Measurements from ENCODE around the gene ZYG11A. TPM values are rescaled to one million over a fixed set of nuclear protein-coding genes. Genes with fewer than 3 reads are reported as not detected.
"Not testable (repeated sequence)": the region's sequence is repeated elsewhere in the genome, so short reads cannot be mapped to it uniquely, and the experiment has no call there.

Gene ZYG11A
- under 1 TPM; 0.19 to 0.20 TPM for total RNA-seq

DNA sequence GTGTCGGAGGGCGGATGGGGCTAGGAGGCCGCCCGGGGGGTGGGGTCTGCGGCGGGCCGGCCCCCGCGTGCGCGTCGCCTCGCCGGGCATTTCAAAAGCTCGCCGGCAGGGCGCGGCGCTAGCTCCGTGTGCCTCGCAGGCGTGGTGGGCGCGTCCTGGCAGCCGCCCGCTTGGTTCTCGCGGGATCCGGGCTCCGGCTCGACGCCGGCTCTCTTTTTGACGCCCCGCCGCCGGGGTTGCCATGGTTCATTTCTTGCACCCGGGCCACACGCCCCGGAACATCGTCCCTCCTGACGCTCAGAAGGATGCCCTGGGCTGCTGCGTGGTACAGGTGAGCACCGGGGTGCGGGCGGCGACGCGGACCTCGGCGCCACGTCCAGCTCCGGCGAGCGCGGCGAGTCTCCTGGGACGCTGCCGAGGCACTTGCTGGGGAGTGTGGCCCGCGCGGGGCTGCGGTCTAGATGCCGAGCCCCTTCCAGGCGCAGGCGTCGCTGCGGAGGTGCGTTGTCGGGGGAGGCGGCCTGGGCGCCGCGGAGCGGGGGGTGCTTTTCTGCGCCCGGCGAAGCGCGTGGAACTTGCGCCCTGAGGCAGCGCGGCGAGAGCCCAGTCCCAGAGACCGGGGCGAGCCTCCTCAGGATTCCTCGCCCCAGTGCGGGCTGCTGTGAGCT lies at the start of gene ZYG11A:
ZYG11A (plus strand) TSS at position 118 of the 668 bp plus-strand sequence; CDS start at position 242, 124 bp downstream.
- peak; percentile 87 for DNase-seq
- H3K9me3 Mint-ChIP-seq, result no peaks in the 10 kb centered on the region
- no peak within 1 kb of the TSS for H3K27ac Mint-ChIP-seq
- H3K27me3 Mint-ChIP-seq, result peaks cover 43% of the 10 kb centered on the region
- peak within 1 kb of the TSS; percentile 34 for H3K4me3 Mint-ChIP-seq
- H3K36me3 Mint-ChIP-seq, result no peaks in the 10 kb centered on the region
- H3K4me1 Mint-ChIP-seq, result peaks cover 2% of the 10 kb centered on the region

GRCh38 chr1:52793717-52794116 lies 48.8 kb upstream of the ZYG11A start:
- H3K27me3 Mint-ChIP-seq, DNase-seq, H3K27ac Mint-ChIP-seq, H3K4me1 Mint-ChIP-seq, H3K9me3 Mint-ChIP-seq, H3K36me3 Mint-ChIP-seq, H3K4me3 Mint-ChIP-seq: not testable (repeated sequence)

DNA sequence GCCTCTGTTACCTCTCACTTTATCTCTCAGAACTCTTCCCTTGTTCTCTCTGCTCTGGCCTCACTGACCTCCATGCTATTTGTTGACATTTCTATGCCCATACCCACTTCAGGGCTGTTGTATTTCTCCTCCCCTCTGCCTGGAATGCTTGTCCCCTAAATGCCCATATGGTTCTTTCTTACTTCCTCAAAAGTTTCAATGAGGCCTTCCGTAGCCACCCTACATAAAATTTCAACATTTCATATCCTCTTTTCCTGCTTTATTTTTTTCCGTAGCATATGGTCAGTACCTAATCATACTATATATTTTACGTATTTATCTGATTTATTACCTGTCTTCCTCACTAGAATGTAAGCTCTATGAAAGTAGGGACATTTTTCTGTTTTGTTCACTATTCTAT lies 47.1 kb upstream of the ZYG11A start:
- Mint-ChIP-seq H3K4me3 (no peak overlapping the region), H3K27me3 (no peaks in the 10 kb centered on the region), H3K9me3 (no peaks in the 10 kb centered on the region), H3K36me3 (peaks cover 4% of the 10 kb centered on the region), H3K4me1 (no peaks in the 10 kb centered on the region), H3K27ac (no peak overlapping the region)
- no peak for DNase-seq

DNA sequence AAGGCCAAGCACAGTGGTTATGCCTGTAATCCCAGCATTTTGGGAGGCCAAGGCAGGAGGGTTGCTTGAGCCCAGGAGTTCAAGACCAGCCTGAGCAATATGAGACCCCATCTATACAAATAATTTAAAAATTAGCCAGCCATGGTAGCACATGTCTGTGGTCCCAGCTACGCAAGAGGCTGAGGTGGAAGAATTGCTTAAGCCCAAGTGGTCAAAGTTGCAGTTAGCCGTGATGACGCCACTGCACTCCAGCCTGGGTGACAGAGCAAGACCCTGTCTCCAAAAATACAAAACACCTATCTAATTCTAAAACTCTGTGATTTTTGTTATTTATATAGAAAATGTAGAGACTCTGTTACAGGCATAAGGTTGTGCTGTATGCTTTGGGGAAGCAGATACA lies 44.2 kb upstream of the ZYG11A start:
- no peaks in the 10 kb centered on the region for H3K4me1 Mint-ChIP-seq
- no peak overlapping the region for H3K4me3 Mint-ChIP-seq
- H3K27me3 Mint-ChIP-seq, result no peaks in the 10 kb centered on the region
- H3K36me3 Mint-ChIP-seq, result peaks cover 4% of the 10 kb centered on the region
- DNase-seq, result no peak
- no peaks in the 10 kb centered on the region for H3K9me3 Mint-ChIP-seq
- H3K27ac Mint-ChIP-seq, result no peak overlapping the region

- Mint-ChIP-seq H3K27ac (no peak overlapping the region), H3K27me3 (no peaks in the 10 kb centered on the region), H3K36me3 (peaks cover 4% of the 10 kb centered on the region), H3K4me3 (no peak overlapping the region), H3K4me1 (no peaks in the 10 kb centered on the region), H3K9me3 (no peaks in the 10 kb centered on the region)
- DNase-seq, result no peak
These were observed 41.5 kb upstream of the ZYG11A start for GRCh38 chr1:52801011-52801410.

DNA sequence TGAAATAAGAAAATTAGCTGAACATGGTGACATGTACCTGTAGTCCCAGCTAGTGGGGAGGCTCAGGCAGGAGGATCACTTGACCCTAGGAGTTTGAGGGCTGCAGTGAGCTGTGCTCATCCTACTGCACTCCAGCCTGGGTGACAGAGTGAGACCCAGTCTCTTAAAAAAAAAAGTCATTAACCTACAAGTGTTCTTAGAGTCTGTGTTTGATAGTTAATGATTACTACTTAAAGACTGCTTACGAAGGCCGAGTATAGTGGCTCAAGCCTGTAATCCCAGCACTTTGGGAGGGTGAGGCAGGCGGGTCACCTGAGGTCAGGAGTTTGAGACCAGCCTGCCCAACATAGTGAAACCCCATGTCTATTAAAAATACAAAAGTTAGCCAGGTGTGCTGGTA lies 38.5 kb upstream of the ZYG11A start:
- not testable (repeated sequence) for H3K9me3 Mint-ChIP-seq, H3K27me3 Mint-ChIP-seq, DNase-seq, H3K4me1 Mint-ChIP-seq, H3K27ac Mint-ChIP-seq, H3K36me3 Mint-ChIP-seq, H3K4me3 Mint-ChIP-seq

DNA sequence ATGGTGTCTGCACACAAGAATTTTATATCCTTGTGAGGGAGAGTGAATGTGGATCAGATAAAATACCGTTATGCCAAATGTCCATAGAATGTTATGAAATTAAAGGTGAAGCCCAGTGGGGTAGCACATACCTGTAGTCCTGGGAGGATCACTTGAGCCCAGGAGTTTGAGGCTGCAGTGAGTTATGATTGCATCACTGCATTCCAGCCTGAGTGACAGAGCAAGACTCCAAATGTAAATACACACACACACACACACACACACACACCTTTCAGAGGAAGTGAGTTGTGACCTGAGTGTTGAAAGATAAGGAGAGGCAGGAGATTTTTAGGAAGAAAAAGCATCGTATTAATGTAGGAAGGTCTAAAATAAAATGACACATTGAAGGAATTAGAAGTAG lies 28.1 kb upstream of the ZYG11A start:
- Mint-ChIP-seq H3K36me3 (peaks cover 1% of the 10 kb centered on the region), H3K27me3 (no peaks in the 10 kb centered on the region), H3K9me3 (no peaks in the 10 kb centered on the region), H3K4me1 (no peaks in the 10 kb centered on the region), H3K4me3 (no peak overlapping the region), H3K27ac (no peak overlapping the region)
- DNase-seq, result no peak

GRCh38 chr1:52820830-52821229 lies 21.7 kb upstream of the ZYG11A start:
- H3K4me1 Mint-ChIP-seq, H3K36me3 Mint-ChIP-seq: not testable (repeated sequence)

GRCh38 chr1:52825868-52826267 lies 16.7 kb upstream of the ZYG11A start:
- no peaks in the 10 kb centered on the region for H3K27me3 Mint-ChIP-seq

More at GRCh38 chr1:52820830-52821229, 21.7 kb upstream of the ZYG11A start:
- not testable (repeated sequence) for DNase-seq, H3K4me3 Mint-ChIP-seq, H3K9me3 Mint-ChIP-seq, H3K27ac Mint-ChIP-seq, H3K27me3 Mint-ChIP-seq

GRCh38 chr1:52834798-52835197 lies 7.8 kb upstream of the ZYG11A start:
- H3K27ac Mint-ChIP-seq, result no peak overlapping the region
- no peaks in the 10 kb centered on the region for H3K4me1 Mint-ChIP-seq
- H3K36me3 Mint-ChIP-seq, result no peaks in the 10 kb centered on the region
- no peak for DNase-seq
- no peaks in the 10 kb centered on the region for H3K9me3 Mint-ChIP-seq
- H3K27me3 Mint-ChIP-seq, result peaks cover 13% of the 10 kb centered on the region
- no peak overlapping the region for H3K4me3 Mint-ChIP-seq

More at GRCh38 chr1:52825868-52826267, 16.7 kb upstream of the ZYG11A start:
- Mint-ChIP-seq H3K36me3 (no peaks in the 10 kb centered on the region), H3K9me3 (no peaks in the 10 kb centered on the region), H3K27ac (no peak overlapping the region), H3K4me1 (no peaks in the 10 kb centered on the region), H3K4me3 (no peak overlapping the region)
- DNase-seq, result no peak

GRCh38 chr1:52836035-52836434 lies 6.5 kb upstream of the ZYG11A start:
- peaks cover 15% of the 10 kb centered on the region for H3K27me3 Mint-ChIP-seq
- no peaks in the 10 kb centered on the region for H3K9me3 Mint-ChIP-seq
- H3K27ac Mint-ChIP-seq, result no peak overlapping the region
- H3K4me3 Mint-ChIP-seq, result no peak overlapping the region
- DNase-seq, result no peak
- no peaks in the 10 kb centered on the region for H3K4me1 Mint-ChIP-seq
- H3K36me3 Mint-ChIP-seq, result no peaks in the 10 kb centered on the region

DNA sequence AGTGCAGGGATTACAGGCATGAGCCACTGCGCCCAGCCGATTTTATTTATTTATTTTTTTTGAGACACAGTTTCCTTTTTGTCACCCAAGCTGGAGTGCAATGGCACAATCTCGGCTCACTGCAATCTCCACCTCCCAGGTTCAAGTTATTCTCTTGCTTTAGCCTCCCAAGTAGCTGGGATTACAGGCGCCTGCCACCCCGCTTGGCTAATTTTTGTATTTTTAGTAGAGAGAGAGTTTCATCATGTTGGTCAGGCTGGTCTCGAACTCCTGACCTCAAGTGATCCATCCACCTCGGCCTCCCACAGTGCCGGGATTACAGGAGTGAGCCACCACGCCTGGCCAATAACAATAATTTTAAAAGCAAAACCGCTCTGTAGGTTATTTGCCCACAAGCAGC lies 3.4 kb upstream of the ZYG11A start:
- H3K4me1 Mint-ChIP-seq, H3K9me3 Mint-ChIP-seq, H3K27ac Mint-ChIP-seq, DNase-seq, H3K36me3 Mint-ChIP-seq, H3K4me3 Mint-ChIP-seq: not testable (repeated sequence)
- peaks cover 35% of the 10 kb centered on the region for H3K27me3 Mint-ChIP-seq

- DNase-seq, H3K9me3 Mint-ChIP-seq, H3K27ac Mint-ChIP-seq, H3K4me3 Mint-ChIP-seq, H3K4me1 Mint-ChIP-seq, H3K36me3 Mint-ChIP-seq: not testable (repeated sequence)
- peaks cover 52% of the 10 kb centered on the region for H3K27me3 Mint-ChIP-seq
These were observed 2.6 kb downstream of the ZYG11A start for GRCh38 chr1:52845119-52845518.

- peaks cover 2% of the 10 kb centered on the region for H3K4me1 Mint-ChIP-seq
- H3K27me3 Mint-ChIP-seq, result peaks cover 51% of the 10 kb centered on the region
- no peak for DNase-seq
- no peaks in the 10 kb centered on the region for H3K9me3 Mint-ChIP-seq
- H3K4me3 Mint-ChIP-seq, result no peak overlapping the region
- no peak overlapping the region for H3K27ac Mint-ChIP-seq
- no peaks in the 10 kb centered on the region for H3K36me3 Mint-ChIP-seq
These were observed 5.9 kb downstream of the ZYG11A start for GRCh38 chr1:52848423-52848822.

DNA sequence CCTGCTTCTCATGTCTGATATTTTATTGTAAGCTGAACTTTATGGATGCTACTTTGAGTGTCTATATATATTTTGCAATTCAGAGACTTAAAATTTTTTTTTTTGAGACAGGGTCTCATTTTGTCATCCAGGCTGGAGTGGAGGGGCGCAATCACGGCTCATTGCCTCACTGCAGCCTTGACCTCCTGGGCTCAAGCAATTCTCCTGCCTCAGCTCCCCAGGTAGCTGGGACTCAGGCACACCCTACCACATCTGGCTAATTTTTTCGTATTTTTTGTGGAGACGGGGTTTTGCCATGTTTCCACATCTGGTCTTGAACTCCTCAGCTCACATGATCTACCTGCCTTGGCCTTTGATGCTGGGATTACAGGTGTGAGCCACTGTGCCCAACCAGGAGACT lies 8.4 kb downstream of the ZYG11A start:
- H3K36me3 Mint-ChIP-seq, result no peaks in the 10 kb centered on the region
- DNase-seq, result no peak
- no peaks in the 10 kb centered on the region for H3K4me1 Mint-ChIP-seq
- no peak overlapping the region for H3K4me3 Mint-ChIP-seq
- no peaks in the 10 kb centered on the region for H3K9me3 Mint-ChIP-seq
- H3K27me3 Mint-ChIP-seq, result peaks cover 31% of the 10 kb centered on the region
- H3K27ac Mint-ChIP-seq, result no peak overlapping the region

DNA sequence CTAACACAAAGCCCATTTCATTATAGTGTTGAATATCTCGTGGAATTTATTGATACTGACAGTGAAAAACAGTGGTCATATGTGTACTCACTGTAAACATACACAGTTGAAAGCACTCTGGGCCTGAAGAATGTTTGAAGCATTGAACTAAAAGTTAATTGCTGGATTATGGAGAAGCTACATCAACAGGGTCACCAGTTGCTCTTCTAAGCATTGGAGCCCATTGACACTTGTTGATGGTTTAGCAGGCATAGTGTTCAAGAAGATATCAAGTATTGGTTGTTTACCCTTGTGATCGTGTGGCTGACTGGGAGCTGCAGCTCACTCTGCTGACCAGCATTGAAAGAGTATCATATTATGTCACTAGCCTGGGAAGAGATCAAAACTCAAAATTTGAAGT lies 10.3 kb downstream of the ZYG11A start:
- peaks cover 26% of the 10 kb centered on the region for H3K27me3 Mint-ChIP-seq
- H3K4me1 Mint-ChIP-seq, result no peaks in the 10 kb centered on the region
- no peaks in the 10 kb centered on the region for H3K36me3 Mint-ChIP-seq
- H3K27ac Mint-ChIP-seq, result no peak overlapping the region
- no peak overlapping the region for H3K4me3 Mint-ChIP-seq
- no peak for DNase-seq
- no peaks in the 10 kb centered on the region for H3K9me3 Mint-ChIP-seq

Measured in activated naive CD8-positive, alpha-beta T cell treated with anti-CD3 and anti-CD28 coated beads for 36 hours (primary cell).